NCI-H1694 treated with DMSO at 0.1 percent for 48 hours (cell line): ENCODE results near the gene WIPF3.

Experiments
- DNase-seq: peaks from one replicate; lab custom pipeline; 2025; lab: John Stamatoyannopoulos, UW

Gene WIPF3

DNA sequence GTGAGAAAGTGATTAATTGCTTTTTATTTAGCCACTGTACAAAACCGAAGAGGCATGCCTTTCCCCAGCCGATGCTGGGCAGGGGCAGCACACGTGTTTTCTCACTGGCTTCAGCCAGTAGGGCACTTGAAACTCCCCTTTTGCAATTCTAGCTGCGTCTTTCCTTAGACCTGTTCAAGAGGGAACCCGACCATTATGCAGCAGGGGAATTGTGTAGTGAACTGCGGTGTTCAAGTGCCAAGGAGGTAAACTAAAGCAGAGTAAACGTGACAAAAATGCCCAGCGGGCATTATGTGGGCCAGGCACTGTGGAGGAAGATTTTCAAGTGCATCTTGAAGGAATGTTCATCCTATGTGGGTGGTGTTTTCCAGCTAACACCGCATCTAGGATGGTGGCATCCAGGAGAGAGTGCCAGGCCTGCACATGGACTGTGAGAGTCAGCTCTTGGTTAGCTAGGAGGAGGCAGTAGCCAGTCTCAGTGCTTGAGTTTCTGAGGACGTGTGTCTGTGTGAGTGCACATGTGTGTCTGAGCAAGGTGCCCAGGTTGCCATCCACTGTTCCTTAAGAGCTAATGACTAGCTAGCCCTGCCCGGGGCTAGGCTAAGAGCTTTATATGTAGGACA, 3.3 kb downstream of the WIPF3 start:
- no peak for DNase-seq

DNA sequence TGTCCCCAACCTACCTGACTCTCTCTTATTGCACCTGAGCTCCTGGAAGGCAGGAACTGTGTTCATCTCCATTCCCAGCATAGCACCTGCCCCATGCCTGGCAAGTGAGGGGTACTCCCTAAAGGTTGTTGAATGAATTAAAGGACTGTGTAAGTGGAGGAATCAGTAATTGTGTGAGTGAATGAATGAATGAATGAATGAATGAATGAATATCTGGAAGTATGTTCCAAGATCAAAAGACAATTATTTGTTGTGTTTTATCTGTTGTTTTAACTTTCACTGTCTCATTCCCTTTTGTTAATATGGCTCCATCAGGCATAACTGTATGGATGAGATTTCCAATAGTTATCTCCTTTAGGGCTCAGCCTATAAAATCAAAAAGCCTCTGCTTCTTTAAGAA, 4.0 kb downstream of the WIPF3 start:
- no peak for DNase-seq

DNA sequence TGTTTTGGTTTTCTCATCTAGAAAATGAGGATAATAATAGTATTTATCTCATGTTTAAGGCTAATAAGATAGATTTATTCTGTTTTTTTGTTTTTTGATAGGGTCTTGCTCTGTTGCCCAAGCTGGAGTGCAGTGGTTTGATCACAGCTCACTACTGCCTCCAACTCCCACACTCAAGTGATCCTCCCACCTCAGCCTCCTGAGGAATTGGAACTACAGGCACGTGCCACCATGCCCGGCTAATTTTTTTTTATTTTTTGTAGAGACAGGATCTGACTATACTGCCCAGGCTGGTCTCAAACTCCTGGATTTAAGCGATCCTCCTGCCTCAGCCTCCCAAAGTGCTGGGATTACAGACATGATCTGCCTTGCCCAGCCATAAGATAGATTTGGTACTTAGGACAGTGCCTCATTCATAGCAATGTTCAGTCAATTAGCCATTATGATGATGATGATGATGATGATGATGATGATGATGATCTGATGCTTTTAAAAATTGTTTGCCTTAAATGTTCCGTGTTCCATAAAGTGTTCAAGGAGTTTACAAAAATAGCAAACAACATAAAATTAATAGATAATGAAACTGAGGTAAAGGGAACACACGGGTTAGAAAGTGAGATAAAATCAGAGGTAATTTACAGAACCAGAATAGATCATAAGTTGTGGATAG, 4.6 kb downstream of the WIPF3 start:
- no peak for DNase-seq

DNA sequence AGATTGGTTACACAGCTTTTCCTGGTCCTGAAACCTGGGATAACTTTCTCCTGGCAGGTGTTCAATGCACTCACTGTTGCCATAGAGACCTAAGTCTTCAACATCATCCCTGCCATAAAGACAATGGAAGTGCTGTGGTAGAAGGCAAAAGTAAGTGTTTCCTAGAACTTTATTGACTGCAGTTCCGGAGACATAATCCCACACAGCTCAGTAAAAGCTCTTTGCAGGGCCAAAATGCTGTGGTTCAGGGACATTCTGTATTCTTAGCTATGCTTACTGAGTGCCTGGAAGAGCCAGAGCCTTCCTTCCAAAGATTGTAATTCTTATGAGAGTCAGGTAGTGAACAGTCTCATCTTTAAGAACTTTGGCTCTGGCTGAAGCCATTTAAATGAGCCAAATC, 5.3 kb downstream of the WIPF3 start:
- no peak for DNase-seq

DNA sequence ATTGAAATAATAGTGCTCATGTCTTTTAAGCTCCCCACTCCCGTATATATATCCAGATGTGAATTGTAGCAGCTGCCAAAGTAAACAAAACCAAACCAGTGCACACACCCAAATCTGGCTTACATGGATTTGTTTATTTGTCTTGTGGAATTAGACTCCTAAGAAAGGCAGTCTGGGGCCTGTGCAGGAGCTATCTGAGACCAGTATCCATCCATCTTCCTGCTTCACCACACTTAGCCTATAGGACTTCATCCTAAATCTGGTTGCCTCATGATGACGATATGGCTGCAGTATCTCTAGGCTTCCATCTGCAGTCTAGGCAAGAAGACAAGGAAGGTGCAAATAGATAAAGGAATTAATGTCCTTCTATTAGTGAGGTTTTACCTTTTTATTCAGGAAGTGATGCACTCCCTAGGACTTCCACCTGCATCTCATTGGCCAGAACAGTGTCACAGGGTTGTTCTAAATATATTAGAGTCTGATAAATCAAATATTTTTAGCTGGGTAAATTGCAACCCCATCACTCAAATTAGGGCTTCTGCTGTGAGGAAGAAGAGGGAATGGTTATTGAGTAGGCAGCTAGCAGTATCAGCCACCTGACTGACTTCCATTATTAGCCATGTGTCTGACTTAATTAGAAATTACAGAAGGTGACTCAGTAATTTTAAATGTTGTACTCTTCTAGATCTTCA, 6.0 kb downstream of the WIPF3 start:
- DNase-seq = no peak

DNA sequence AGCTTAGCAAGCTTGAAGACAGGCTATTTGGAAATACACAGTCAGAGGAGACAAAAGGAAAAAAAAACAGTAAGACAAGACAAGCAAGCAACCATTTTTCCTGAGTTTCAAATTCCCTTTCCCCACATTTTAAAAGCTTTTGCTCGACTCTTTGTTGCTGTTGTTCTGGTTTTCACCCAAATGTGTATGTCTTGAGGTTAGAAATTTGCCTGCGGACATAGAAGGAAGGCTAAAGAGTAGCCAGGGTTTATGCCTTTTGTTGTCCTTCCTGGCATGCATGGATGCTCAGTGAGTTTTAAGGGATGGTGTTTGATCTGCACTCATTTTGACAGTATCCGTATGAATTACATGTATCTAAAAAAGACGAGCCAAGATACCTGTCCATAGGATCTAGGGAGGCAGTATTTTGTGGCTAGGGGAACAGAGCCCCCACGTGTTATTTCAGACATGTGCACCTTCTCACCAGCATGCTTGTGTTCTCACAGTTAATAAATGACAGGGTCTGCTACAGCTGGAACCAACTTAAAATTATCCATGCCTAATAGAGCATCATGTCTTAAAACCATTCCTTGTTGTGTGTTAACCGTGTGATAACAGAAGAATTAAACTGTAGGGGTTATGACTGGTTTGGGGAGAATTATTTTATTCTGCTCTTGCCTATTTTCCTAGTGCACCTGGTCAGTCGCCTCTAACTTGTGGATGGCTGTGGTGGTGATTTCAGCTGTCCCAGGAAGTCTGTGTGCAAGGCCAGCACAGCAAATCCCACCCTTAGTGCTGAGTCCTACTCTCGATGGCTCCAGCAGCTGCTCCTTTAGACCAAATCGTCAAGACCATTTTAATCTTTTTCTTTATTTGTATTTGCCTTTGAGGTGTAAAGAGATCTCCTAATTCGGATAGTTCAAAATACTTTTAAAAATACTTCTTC, 9.1 kb downstream of the WIPF3 start:
- DNase-seq = no peak

DNA sequence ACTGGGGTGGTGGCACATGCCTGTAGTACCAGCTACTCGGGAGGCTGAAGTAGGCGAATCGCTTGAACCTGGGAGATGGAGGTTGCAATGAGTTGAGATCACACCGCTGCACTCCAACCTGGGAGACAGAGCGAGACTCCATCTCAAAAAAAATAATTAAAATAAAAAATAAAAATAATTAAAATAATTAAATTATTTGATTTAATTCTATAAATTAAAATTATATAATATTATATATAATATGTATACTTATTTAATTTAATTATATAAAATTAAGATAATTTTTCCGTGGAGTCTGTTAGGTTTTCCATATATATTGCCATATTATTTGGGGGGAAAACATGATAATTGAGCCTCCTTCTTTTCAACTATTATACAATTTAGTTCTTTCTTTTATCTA, 12.0 kb downstream of the WIPF3 start:
- no peak for DNase-seq

DNA sequence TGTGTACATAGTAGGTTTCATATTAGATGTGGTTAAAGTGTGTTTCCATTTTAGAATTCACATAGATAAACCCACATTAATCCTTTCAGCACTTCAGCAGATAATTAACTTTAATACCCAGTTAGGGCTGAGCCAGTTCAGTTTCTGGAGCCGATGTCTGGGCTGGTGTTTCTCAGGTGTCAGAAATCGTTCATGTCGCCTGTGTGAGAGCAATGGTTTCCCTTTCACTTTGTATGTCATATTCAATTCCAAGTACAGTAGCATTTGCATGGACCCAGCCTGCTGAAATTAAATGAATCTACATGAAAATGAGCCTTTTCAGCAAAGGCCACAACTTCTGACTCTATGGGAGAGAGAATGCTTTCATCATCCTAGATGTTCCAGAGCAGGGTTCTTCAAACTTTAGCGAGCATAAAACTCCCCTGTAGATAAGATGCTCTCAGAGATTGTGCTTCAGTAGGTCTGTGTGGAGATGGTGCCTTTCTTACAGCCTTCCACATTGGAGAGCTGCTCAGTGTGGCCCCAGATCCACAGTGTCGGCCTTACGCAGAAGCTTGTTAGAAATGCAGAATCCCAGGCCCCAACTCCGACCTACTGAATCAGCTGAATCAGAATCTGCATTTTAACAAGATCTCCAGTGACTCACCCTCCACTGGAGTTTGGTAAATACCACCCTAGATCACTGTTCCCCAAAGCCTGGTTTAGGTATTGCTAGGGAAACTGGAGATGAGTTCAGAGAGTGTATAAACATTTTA, 19.6 kb downstream of the WIPF3 start:
- DNase-seq = no peak

DNA sequence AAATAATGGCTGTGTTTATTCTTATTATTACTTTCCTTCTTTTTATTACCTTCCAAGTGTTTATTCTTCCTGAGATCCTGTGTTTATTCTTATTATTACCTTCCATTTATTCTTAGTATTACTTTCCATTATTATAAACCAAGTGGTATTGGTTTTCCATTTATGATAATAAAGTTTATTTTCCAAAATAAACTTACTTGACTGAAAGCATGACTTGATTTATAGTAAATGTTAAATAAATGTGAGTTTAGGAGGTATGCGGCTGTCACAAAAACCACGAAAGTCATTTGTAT, 20.2 kb downstream of the WIPF3 start:
- no peak for DNase-seq

DNA sequence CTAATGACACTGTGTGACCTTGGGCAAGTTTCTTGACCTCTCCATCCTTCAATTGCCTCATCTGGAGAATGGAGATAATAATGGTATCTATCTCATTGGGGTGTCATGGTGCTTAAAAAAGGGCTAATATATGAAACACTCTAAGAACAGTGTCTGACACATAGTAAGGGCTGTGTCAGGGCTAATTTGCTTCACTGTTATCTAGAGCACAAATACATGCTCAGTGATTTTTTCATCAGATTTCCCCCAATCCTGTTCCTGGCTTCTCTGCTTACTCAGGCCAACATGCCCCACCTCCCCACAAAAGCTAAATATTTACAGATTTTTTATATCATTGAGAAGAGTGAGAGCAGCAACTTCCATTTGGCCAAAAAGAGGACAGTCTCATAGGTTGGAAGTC, 20.6 kb downstream of the WIPF3 start:
- no peak for DNase-seq

DNA sequence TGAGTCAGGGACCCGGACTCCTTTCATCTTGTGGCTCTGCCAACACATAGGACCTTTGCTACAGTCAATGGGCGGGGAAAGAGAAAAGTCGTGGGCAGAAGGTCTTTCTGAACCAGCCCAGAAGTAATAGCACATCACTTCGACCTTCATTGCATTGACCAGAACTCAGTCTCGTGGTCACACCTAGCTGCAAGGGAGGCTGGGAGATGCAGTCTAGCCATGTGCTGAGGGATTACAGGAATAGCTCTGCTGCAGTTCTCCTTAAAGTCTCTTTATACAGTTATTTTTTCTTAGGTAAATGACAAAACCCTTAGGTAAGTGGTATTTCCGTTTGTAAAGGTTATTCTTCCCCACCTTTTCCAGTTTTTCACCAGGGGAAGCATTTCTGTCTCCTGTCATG, 25.4 kb downstream of the WIPF3 start:
- no peak for DNase-seq

DNA sequence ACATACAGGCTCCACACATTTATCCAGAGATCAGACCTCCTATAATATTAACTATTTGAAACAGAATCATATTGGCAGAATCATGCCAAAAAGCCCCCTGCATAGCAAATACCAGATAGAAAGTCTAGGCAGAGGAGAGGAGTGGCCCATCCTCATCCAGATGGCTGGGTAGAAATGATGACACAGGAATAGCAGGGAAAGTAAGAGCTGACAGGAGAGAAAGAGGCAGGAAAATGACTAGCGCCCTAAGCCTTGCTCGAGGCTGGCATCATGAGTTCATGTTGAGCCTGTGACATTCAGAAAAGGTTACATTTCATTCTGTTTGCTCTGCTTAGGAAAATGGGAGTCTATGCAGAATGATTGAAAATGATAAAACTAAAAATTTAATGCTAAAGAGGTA, 27.6 kb downstream of the WIPF3 start:
- no peak for DNase-seq

DNA sequence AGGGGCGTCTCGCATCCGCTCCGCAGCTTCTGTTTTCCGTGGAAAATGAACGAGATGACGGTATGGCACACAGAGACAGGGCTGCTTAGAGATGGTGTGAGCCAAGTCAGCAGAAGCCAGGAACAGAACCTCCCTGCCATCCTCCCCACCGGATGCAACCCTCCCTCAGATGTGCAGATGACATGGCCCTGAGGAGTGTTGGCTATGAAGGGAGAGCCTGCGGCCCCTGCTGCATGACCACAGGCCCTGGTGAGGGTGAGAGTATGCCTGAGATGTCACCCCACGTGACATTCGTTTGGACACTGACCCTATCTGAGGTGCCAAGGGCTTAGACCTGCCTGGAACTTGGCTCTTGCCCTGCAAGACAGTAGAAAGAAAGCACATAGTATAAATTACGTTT, 29.4 kb downstream of the WIPF3 start:
- DNase-seq = no peak

DNA sequence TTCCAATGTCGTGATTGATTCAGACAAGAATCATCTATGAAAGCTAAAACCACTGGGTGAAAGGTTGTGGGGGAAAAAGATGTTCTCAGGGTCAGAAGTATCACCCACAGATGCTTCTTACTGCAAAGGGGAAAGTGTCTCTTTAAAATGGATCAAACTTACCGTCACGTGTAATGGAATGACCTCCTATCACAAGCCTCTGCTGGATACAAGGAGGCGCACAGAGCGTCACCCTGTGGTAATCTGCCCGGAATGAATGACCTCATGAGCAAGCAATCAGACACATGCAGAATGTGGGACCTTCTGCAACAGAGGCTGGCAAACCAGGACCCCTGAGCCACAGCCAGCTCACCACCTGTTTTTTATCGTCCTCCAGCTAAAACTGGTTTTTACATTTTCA, 33.0 kb downstream of the WIPF3 start:
- DNase-seq = no peak

DNA sequence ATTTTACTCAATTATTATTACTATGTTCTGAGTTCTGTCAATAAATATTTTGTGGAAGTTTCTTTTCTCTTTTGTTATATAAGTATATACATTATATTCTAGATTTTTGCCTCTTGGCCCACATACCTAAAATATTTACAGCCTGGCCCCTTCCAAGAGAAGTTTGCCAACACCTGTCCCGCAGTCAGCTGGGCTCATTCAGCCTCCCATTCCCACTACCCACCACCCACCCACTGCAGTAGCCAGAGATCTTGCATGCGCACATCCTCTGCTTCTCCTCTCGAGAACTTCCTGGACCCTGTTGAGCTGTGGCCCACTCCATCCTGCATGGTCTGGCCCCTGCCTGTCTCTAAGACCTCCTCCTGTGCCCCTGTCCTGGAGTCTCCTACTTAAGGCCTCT, 33.6 kb downstream of the WIPF3 start:
- DNase-seq = no peak

DNA sequence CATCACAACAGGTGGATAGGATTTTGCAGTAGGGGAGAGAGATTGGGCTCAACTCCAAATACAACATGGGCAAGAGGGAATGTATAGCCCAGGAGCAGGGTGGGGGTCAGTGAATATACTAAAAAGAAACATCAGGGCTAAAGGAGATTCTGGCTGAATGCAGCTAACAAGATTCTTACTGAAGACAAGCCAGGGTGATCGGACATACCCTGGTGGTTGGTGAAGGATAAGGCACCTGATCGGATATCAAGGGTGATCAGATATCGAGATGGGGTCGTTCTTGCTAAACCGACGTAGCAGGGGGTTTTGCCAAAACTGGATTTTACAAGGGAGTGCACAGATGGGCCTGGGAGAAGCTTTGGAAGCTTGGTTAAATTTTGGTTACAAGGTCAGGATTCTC, 34.4 kb downstream of the WIPF3 start:
- DNase-seq = no peak

DNA sequence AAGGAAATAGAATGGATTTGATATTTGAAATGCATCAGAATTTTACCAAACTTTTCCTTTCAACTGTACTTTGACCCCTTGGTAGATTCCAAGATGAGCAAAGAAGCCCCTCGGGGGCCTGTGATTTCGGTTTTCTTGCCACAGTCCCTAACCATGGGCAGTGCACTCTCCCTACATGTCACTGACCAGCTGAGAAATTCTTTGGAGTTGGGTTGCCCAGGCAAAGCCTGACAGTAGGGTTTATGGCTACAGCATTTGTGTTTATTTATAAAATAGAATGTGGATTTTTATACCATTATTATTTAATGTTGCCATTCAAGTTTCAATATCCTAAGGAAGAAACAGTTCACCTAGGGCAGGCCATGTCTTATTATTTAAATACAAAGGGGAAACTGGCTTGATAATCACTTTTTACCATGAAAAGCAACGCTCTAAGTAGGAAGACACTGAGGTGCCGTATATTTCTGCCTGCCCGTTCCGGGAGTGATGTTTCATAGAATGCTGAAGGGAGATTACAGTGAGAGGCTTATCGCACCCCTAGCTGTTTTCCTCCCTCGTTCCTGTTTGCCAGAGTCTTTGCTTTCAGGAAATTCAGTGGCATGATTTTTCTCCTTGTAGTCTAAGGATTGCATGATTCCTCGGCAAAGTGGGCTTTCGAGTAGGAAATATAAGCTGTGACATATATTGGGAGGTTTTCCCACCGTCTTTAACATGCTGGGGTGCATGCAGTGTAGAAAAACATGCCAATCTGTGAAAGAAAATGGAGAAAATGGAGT, 35.8 kb downstream of the WIPF3 start:
- DNase-seq = no peak

DNA sequence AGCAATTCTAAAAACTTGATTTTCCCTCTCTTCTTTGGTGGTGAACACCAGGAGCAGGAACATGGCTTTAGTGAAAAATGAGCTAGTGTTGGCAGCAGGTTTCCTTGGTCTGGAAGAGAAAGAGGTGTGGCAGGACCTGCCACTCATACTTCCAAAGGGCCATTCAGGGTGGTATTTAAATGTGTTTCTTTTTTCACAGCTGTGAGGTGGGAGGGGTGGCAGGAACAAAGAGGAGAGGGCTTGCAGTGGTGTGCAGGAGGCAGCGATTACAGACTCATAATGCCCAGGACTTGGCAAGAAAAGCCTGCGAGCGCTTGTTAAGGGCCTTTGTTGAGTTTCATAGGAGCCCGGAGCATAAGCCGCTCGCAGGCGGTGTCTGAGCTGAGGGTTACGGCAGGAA, 36.8 kb downstream of the WIPF3 start:
- no peak for DNase-seq

DNA sequence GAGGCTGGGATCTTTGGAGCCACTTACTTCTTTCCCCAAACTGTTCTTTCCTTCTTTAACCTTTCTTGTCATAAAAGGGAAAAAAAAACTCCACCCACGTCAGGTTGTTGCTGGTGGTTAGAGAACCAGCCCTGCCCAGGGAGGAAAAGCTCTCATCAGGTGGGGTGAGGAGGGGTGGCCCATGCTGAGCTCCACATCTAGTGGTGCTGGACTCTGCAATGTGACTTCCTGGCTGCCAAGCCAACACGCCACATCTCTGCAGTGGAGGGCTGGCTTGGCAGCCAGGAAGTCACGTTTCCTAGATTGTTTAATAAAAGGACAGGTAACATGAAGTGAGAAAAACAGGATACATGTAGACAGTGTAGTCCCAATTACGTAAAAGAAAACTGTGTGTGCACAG, 37.4 kb downstream of the WIPF3 start:
- no peak for DNase-seq

DNA sequence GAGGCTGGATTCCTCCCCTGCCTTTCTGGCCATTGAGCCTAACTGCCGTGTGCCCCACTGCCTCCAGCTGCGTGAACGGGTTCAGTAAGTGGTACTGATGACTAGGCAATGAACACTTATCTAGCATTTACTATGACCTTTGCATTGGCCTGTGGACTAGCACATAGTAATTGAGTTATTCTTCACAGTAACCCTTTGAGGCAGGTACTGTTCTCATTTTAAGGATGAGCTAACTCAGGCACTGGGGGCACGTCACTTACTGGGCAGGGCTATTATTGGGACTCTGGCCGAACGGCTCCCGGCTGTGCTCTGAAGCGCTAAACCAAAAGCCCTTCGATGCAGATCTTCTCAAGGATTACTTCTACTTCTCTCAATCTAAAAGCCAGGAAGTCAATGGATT, 38.3 kb downstream of the WIPF3 start:
- DNase-seq = no peak

DNA sequence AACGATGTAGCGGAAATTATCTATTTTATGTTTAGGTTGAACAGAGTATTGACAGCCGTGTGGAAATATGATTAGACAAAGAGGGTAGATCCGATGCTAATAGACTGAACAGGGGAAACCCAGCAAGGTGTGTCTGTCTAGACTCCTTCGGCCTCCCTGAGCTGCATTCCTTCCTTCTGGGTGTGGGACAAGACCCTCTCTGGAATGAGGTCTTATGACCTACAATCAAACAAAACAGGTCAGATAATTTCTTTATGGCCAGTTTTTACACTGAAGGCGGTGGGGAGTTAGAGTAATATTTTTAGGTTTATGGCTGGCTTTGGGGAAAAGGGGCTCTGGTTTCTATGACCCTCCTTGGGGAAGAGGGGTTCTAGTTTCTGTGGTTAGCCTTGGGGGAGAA, 41.2 kb downstream of the WIPF3 start:
- DNase-seq = no peak
